GM23338 (cell line): ENCODE measurements around the gene SARS2. TPM values are rescaled to one million over a fixed set of nuclear protein-coding genes. Genes with fewer than 3 reads are reported as not detected.

Experiments used
- ATAC-seq: fragments of 200-7000 bp; cut with Tn5 transposase; 3 replicates; pipeline ENCODE4 v1.9.1; 2020
- DNase-seq: peaks from one replicate; pipeline ENCODE4 v3.0.0-alpha.2; 2015; ENCODE audit warnings: low spot score
- H2AFZ ChIP-seq: fragments of 200-600 bp; sonication (generic); 2 replicates; pipeline ENCODE4 v1.8.0; 2016; ENCODE audit warnings: antibody characterized with exemption, mild to moderate bottlenecking, moderate library complexity
- H3F3A ChIP-seq: fragments of 200-600 bp; sonication (generic); replicated peaks from 2 replicates; pipeline ENCODE4 v1.8.0; 2017; ENCODE audit warnings: antibody characterized with exemption, mixed run types, low read depth
- H3K27ac ChIP-seq: fragments of 200-600 bp; sonication (generic); 2 replicates; pipeline ENCODE4 v1.6.1; 2016; ENCODE audit warnings: low read depth
- H3K27me3 ChIP-seq: fragments of 200-600 bp; sonication (generic); 2 replicates; pipeline ENCODE4 v1.8.0; 2016; ENCODE audit warnings: mild to moderate bottlenecking, mixed run types, moderate library complexity; ENCODE audit not compliant: insufficient read depth
- H3K36me3 ChIP-seq: fragments of 200-600 bp; sonication (generic); 2 replicates; pipeline ENCODE4 v1.8.0; 2016; ENCODE audit warnings: mild to moderate bottlenecking; ENCODE audit not compliant: insufficient read depth
- H3K4me1 ChIP-seq: fragments of 200-600 bp; sonication (generic); 2 replicates; pipeline ENCODE4 v1.8.0; 2016; ENCODE audit warnings: mild to moderate bottlenecking, moderate library complexity; ENCODE audit not compliant: insufficient read depth
- H3K4me2 ChIP-seq: fragments of 200-600 bp; sonication (generic); 2 replicates; pipeline ENCODE4 v1.7.1; 2017; ENCODE audit warnings: mixed run types
- H3K4me3 ChIP-seq: fragments of 200-600 bp; sonication (generic); 2 replicates; pipeline ENCODE4 v1.6.1; 2016; ENCODE audit warnings: mixed run types
- H3K79me2 ChIP-seq: fragments of 200-600 bp; sonication (generic); replicated peaks from 2 replicates; pipeline ENCODE4 v1.8.0; 2017; ENCODE audit warnings: mild to moderate bottlenecking; ENCODE audit not compliant: insufficient read depth
- H3K9me2 ChIP-seq: fragments of 200-600 bp; sonication (generic); 2 replicates; pipeline ENCODE4 v1.8.0; 2017; ENCODE audit not compliant: insufficient read depth
- H4K20me1 ChIP-seq: fragments of 200-600 bp; sonication (generic); replicated peaks from 2 replicates; pipeline ENCODE4 v1.8.0; 2017; ENCODE audit warnings: mild to moderate bottlenecking; ENCODE audit not compliant: insufficient read depth
- H3K27ac Mint-ChIP-seq: 2 replicates; pipeline ENCODE4 v1.8.0; 2020; ENCODE audit warnings: inconsistent platforms, mild to moderate bottlenecking, moderate library complexity, mixed read lengths
- H3K27me3 Mint-ChIP-seq: 3 replicates; pipeline ENCODE4 v1.8.0; 2022; ENCODE audit warnings: low read depth, mild to moderate bottlenecking, moderate library complexity, mixed read lengths, inconsistent platforms; ENCODE audit not compliant: insufficient read depth, poor library complexity
- H3K36me3 Mint-ChIP-seq: 3 replicates; pipeline ENCODE4 v1.8.0; 2021; ENCODE audit warnings: low read depth, mild to moderate bottlenecking, inconsistent platforms, moderate library complexity, mixed read lengths
- H3K4me1 Mint-ChIP-seq: 3 replicates; pipeline ENCODE4 v1.8.0; 2020; ENCODE audit warnings: mild to moderate bottlenecking, inconsistent platforms, mixed read lengths
- H3K4me3 Mint-ChIP-seq: 3 replicates; pipeline ENCODE4 v1.8.0; 2021; ENCODE audit warnings: moderate library complexity, mild to moderate bottlenecking, inconsistent platforms, mixed read lengths
- H3K9me3 Mint-ChIP-seq: 3 replicates; pipeline ENCODE4 v1.8.0; 2020; ENCODE audit warnings: moderate library complexity, mild to moderate bottlenecking, inconsistent platforms, mixed read lengths
- CTCF ChIP-seq, 2 experiments: fragments of 200-600 bp in 1 of 2; sonication (generic) in 1 of 2; conservative IDR thresholded peaks; 2 replicates each; pipeline versions ENCODE4 v1.5.1 to v1.6.1; 2016 to 2017; ENCODE audit warnings: antibody characterized with exemption in 2 of 2, low read depth in 2 of 2, mild to moderate bottlenecking in 2 of 2, moderate library complexity in 1 of 2
- ETS1 ChIP-seq: IDR thresholded peaks from 2 replicates; pipeline ENCODE4 v1.6.1; 2016; ENCODE audit warnings: antibody characterized with exemption
- EZH2 ChIP-seq: fragments of 200-600 bp; sonication (generic); IDR thresholded peaks from one replicate; pipeline ENCODE4 v1.8.0; 2017; ENCODE audit warnings: antibody characterized with exemption, mild to moderate bottlenecking, low read depth; ENCODE audit not compliant: unreplicated experiment
- EZH2phosphoT487 ChIP-seq: fragments of 200-600 bp; sonication (generic); IDR thresholded peaks from one replicate; pipeline ENCODE4 v1.8.1; 2018; ENCODE audit warnings: antibody characterized with exemption; ENCODE audit not compliant: unreplicated experiment
- JUNB ChIP-seq: IDR thresholded peaks from one replicate; pipeline ENCODE4 v1.6.1; 2016; ENCODE audit warnings: antibody characterized with exemption; ENCODE audit not compliant: unreplicated experiment
- NANOG ChIP-seq: IDR thresholded peaks from 2 replicates; pipeline ENCODE4 v1.6.1; 2016; ENCODE audit warnings: antibody characterized with exemption, borderline replicate concordance
- POLR2AphosphoS5 ChIP-seq: IDR thresholded peaks from 2 replicates; pipeline ENCODE4 v1.6.1; 2016; ENCODE audit warnings: antibody characterized with exemption, low read depth
- REST ChIP-seq: IDR thresholded peaks from one replicate; pipeline ENCODE4 v1.6.1; 2018; ENCODE audit warnings: antibody characterized with exemption; ENCODE audit not compliant: unreplicated experiment
- STAT1 ChIP-seq: IDR thresholded peaks from one replicate; pipeline ENCODE4 v1.6.1; 2016; ENCODE audit warnings: antibody characterized with exemption; ENCODE audit not compliant: unreplicated experiment
- ZNF114 ChIP-seq: fragments of 250-450 bp; sonication (Bioruptor Pico); IDR thresholded peaks from 2 replicates; pipeline ENCODE4 v1.5.0; 2020; ENCODE audit warnings: mild to moderate bottlenecking, moderate library complexity
- ZNF331 ChIP-seq: fragments of 250-450 bp; sonication (Bioruptor Pico); IDR thresholded peaks from 2 replicates; pipeline ENCODE4 v1.5.0; 2020; ENCODE audit warnings: low read depth, mild to moderate bottlenecking, moderate library complexity
- polyA plus RNA-seq: library from polyadenylated mRNA; unstranded; fragments of >200 nt; fragmentation: Nextera tagmentation; extraction: Ambion mirVana; gene quantifications from 2 replicates; pipeline ENCODE4 v1.2.1, GENCODE V29; 2016
- total RNA-seq: library from RNA; depleted of rRNA; stranded (reverse); fragments of >200 nt; shearing (Covaris generic); gene quantifications from 2 replicates; pipeline ENCODE4 v1.2.3, GENCODE V29; 2014

Gene SARS2
- total and polyA plus RNA-seq, 2 experiments from 2014 or later = 70.6 to 75.7 TPM

- TF ChIP-seq ZNF331 (CRISPR knock-in tag) = no peak
- no peak for TF ChIP-seq NANOG
- no peak for TF ChIP-seq ZNF114 (CRISPR knock-in tag)
- no peak for TF ChIP-seq STAT1
- TF ChIP-seq POLR2AphosphoS5 = no peak
Measured at GRCh38 chr19:38956264-38956663, 25.7 kb upstream of the SARS2 start (continued).

- H3F3A ChIP-seq = peaks cover 4% of the 10 kb centered on the region; the same call in 1 of the 2 replicates
- Mint-ChIP-seq H3K36me3 (peaks cover 15% of the 10 kb centered on the region), H3K9me3 (peaks cover 16% of the 10 kb centered on the region; the same call in 2 of the 3 replicates), H3K27me3 (peaks cover 17% of the 10 kb centered on the region), H3K4me1 (peaks cover 5% of the 10 kb centered on the region), H3K27ac (no peak overlapping the region), H3K4me3 (no peak overlapping the region)
- H3K27ac ChIP-seq = no peak overlapping the region
- peaks cover 6% of the 10 kb centered on the region; the same call in 1 of the 2 replicates for H4K20me1 ChIP-seq
- TF ChIP-seq REST (no peak), ZNF331 (CRISPR knock-in tag) (no peak), ETS1 (no peak), STAT1 (no peak), EZH2 (no peak), EZH2phosphoT487 (no peak), CTCF (conservative IDR thresholded peaks at IDR 0.05; ENCODE audit: low read depth in 2 of 2) (no peak), JUNB (no peak), NANOG (no peak)
- no peaks in the 10 kb centered on the region for H3K4me1 ChIP-seq
- no peak for DNase-seq
- H3K4me2 ChIP-seq = no peak overlapping the region
- no peaks in the 10 kb centered on the region for H3K79me2 ChIP-seq
- no peak overlapping the region for H2AFZ ChIP-seq
- no peaks in the 10 kb centered on the region for H3K27me3 ChIP-seq
- H3K4me3 ChIP-seq = no peak overlapping the region
- no peaks in the 10 kb centered on the region for H3K36me3 ChIP-seq
- H3K9me2 ChIP-seq = no peaks in the 10 kb centered on the region
- no peak for ATAC-seq
Measured at GRCh38 chr19:38953677-38954076, 23.1 kb upstream of the SARS2 start.
